CD8-positive, alpha-beta memory T cell (primary cell): ENCODE data around the gene EML6. TPM values are rescaled to one million over a fixed set of nuclear protein-coding genes. Genes with fewer than 3 reads are reported as not detected.
A peak's percentile ranks its signal among the peaks of the same experiment; 100 is the strongest.

ENCODE experiments used
- CTCF ChIA-PET: fragments of 350-600 bp; sonication (Branson Sonifier 250); formaldehyde crosslinking; loops from one replicate; lab custom pipeline; 2021; ENCODE audit warnings: antibody characterized with exemption; lab: Charles Lee
- POLR2A ChIA-PET: fragments of 350-600 bp; sonication (Branson Sonifier 250); formaldehyde crosslinking; loops from one replicate; lab custom pipeline; 2021; ENCODE audit warnings: antibody characterized with exemption; lab: Charles Lee
- DNase-seq, 5 donors: peaks; one replicate each; pipeline versions ENCODE4 v3.0.0 to v3.0.0-alpha.2; 2020 to 2022; ENCODE audit warnings: mixed read lengths in 1 of 5
- H3K27ac ChIP-seq: one replicate; pipeline ENCODE4 v1.7.0; 2013; ENCODE audit warnings: low read depth, mild to moderate bottlenecking, low read length, moderate library complexity
- H3K27me3 ChIP-seq: 2 replicates; pipeline ENCODE4 v1.7.0; 2013; ENCODE audit warnings: low read length, mild to moderate bottlenecking; ENCODE audit not compliant: insufficient read depth, poor library complexity, severe bottlenecking
- H3K36me3 ChIP-seq: 2 replicates; pipeline ENCODE4 v1.7.0; 2013; ENCODE audit warnings: mild to moderate bottlenecking, low read length, moderate library complexity; ENCODE audit not compliant: insufficient read depth
- H3K4me1 ChIP-seq: 2 replicates; pipeline ENCODE4 v1.7.0; 2013; ENCODE audit warnings: mild to moderate bottlenecking, low read length, moderate library complexity; ENCODE audit not compliant: insufficient read depth
- H3K4me3 ChIP-seq: 2 replicates; pipeline ENCODE4 v1.7.0; 2013; ENCODE audit warnings: mild to moderate bottlenecking, low read length
- H3K9me3 ChIP-seq: 2 replicates; pipeline ENCODE4 v1.7.0; 2013; ENCODE audit warnings: mild to moderate bottlenecking, low read length
- H3K27ac Mint-ChIP-seq, 8 donors: one replicate each; pipeline ENCODE4 v1.8.0; 2020 to 2021; ENCODE audit warnings: mixed read lengths in 8 of 8, mild to moderate bottlenecking in 6 of 8, inconsistent platforms in 3 of 8, moderate library complexity in 3 of 8
- H3K27me3 Mint-ChIP-seq, 2 donors: one replicate each; pipeline ENCODE4 v1.8.0; 2020 to 2021; ENCODE audit warnings: mixed read lengths in 2 of 2, mild to moderate bottlenecking in 1 of 2, moderate library complexity in 1 of 2
- H3K36me3 Mint-ChIP-seq, 3 donors: one replicate each; pipeline ENCODE4 v1.8.0; 2020 to 2021; ENCODE audit warnings: mixed read lengths in 3 of 3, inconsistent platforms in 1 of 3, mild to moderate bottlenecking in 1 of 3
- H3K4me1 Mint-ChIP-seq, 3 donors: one replicate each; pipeline ENCODE4 v1.8.0; 2020 to 2021; ENCODE audit warnings: mixed read lengths in 3 of 3, inconsistent platforms in 1 of 3, mild to moderate bottlenecking in 1 of 3
- H3K4me3 Mint-ChIP-seq, 7 donors: one replicate each; pipeline ENCODE4 v1.8.0; 2020 to 2021; ENCODE audit warnings: mixed read lengths in 7 of 7, mild to moderate bottlenecking in 6 of 7, moderate library complexity in 4 of 7, inconsistent platforms in 2 of 7
- H3K9me3 Mint-ChIP-seq, 5 donors: one replicate each; pipeline ENCODE4 v1.8.0; 2020 to 2022; ENCODE audit warnings: mixed read lengths in 5 of 5, mild to moderate bottlenecking in 3 of 5, moderate library complexity in 2 of 5, inconsistent platforms in 1 of 5
- polyA plus RNA-seq: library from polyadenylated mRNA; unstranded; fragments of 300-500 nt; fragmentation: Illumina TruSeq; gene quantifications from one replicate; pipeline ENCODE4 v1.2.3, GENCODE V29; 2021
- total RNA-seq, 2 experiments: library from RNA; stranded (reverse); gene quantifications; one replicate each; pipeline ENCODE4 v1.2.3, GENCODE V29; 2021

EML6 gene
- total and polyA plus RNA-seq, 3 experiments from 2014 or later = 0.05 to 2.3 (median 1.3) TPM

GRCh38 chr2:54968561-54969218 lies 245.2 kb downstream of the EML6 start:
- peaks cover 27% of the 10 kb centered on the region for H3K4me1 ChIP-seq
- Mint-ChIP-seq H3K27ac (peak overlapping the region in 5 of 8 donors; percentile 5 to 75 (median 37)), H3K36me3 (peaks cover 4 to 58% (median 13%) of the 10 kb centered on the region in 3 donors), H3K9me3 (no peaks in the 10 kb centered on the region), H3K4me1 (peaks cover 37 to 47% (median 46%) of the 10 kb centered on the region in 3 donors), H3K27me3 (no peaks in the 10 kb centered on the region), H3K4me3 (no peak overlapping the region)
- no peak overlapping the region for H3K27ac ChIP-seq
- H3K27me3 ChIP-seq = no peaks in the 10 kb centered on the region
- H3K9me3 ChIP-seq = no peaks in the 10 kb centered on the region
- no peaks in the 10 kb centered on the region for H3K36me3 ChIP-seq
- ChIA-PET CTCF (no interaction called here), POLR2A (no interaction called here)
- no peak for DNase-seq
- H3K4me3 ChIP-seq = no peak overlapping the region

GRCh38 chr2:54969295-54969939 lies 246.0 kb downstream of the EML6 start:
- Histone ChIP-seq H3K36me3 (no peaks in the 10 kb centered on the region), H3K4me1 (peaks cover 24% of the 10 kb centered on the region), H3K9me3 (no peaks in the 10 kb centered on the region), H3K27me3 (no peaks in the 10 kb centered on the region), H3K27ac (no peak overlapping the region), H3K4me3 (no peak overlapping the region)
- ChIA-PET CTCF (no interaction called here), POLR2A (no interaction called here)
- DNase-seq = no peak
- Mint-ChIP-seq H3K27me3 (no peaks in the 10 kb centered on the region), H3K9me3 (no peaks in the 10 kb centered on the region), H3K27ac (peak overlapping the region in 2 of 8 donors; percentile 10 to 56), H3K4me3 (no peak overlapping the region), H3K4me1 (peaks cover 33 to 43% (median 41%) of the 10 kb centered on the region in 3 donors), H3K36me3 (peaks cover 4 to 63% (median 13%) of the 10 kb centered on the region in 3 donors)

- H3K4me1 Mint-ChIP-seq = peaks cover 31 to 42% (median 39%) of the 10 kb centered on the region in 3 donors
- POLR2A ChIA-PET = no interaction called here
- Histone ChIP-seq H3K36me3 (no peaks in the 10 kb centered on the region), H3K27me3 (no peaks in the 10 kb centered on the region), H3K27ac (no peak overlapping the region), H3K4me1 (peaks cover 19% of the 10 kb centered on the region), H3K4me3 (no peak overlapping the region), H3K9me3 (no peaks in the 10 kb centered on the region)
- peaks cover 4 to 66% (median 15%) of the 10 kb centered on the region in 3 donors for H3K36me3 Mint-ChIP-seq
- DNase-seq = no peak
- no peaks in the 10 kb centered on the region for H3K27me3 Mint-ChIP-seq
- CTCF ChIA-PET = interaction anchor here (0.7 to 1.4 kb wide), 2 partner anchors 15 to 32 kb away, joined by 3 to 4 read pairs; no protein-coding TSS in a partner anchor
- H3K9me3 Mint-ChIP-seq = no peaks in the 10 kb centered on the region
- peak overlapping the region in 3 of 8 donors; percentile 10 to 56 (median 36) for H3K27ac Mint-ChIP-seq
- H3K4me3 Mint-ChIP-seq = no peak overlapping the region
These were observed 246.5 kb downstream of the EML6 start for GRCh38 chr2:54969940-54970338.

- peaks cover 3% of the 10 kb centered on the region for H3K4me1 ChIP-seq
- no peaks in the 10 kb centered on the region for H3K9me3 Mint-ChIP-seq
- H3K9me3 ChIP-seq = no peaks in the 10 kb centered on the region
- H3K36me3 Mint-ChIP-seq = peaks cover 1 to 53% (median 16%) of the 10 kb centered on the region in 3 donors
- H3K27me3 Mint-ChIP-seq = no peaks in the 10 kb centered on the region
- no peak for DNase-seq
- no peak overlapping the region for H3K4me3 Mint-ChIP-seq
- H3K4me1 Mint-ChIP-seq = peaks cover 39 to 53% (median 49%) of the 10 kb centered on the region in 3 donors
- H3K27ac ChIP-seq = no peak overlapping the region
- ChIA-PET POLR2A (no interaction called here), CTCF (interaction anchor here (0.6 to 1.0 kb wide), 2 partner anchors 192 to 333 kb away, joined by 3 read pairs; no protein-coding TSS in a partner anchor)
- H3K4me3 ChIP-seq = no peak overlapping the region
- H3K27ac Mint-ChIP-seq = peak overlapping the region in 2 of 8 donors; percentile 27 to 54
- H3K36me3 ChIP-seq = no peaks in the 10 kb centered on the region
- H3K27me3 ChIP-seq = no peaks in the 10 kb centered on the region
These were observed 251.7 kb downstream of the EML6 start for GRCh38 chr2:54975175-54975574.

- ChIA-PET CTCF (interaction anchor here (0.6 to 1.0 kb wide), 2 partner anchors 192 to 333 kb away, joined by 3 read pairs; no protein-coding TSS in a partner anchor), POLR2A (no interaction called here)
- Histone ChIP-seq H3K4me3 (no peak overlapping the region), H3K36me3 (no peaks in the 10 kb centered on the region), H3K27ac (no peak overlapping the region), H3K4me1 (peaks cover 3% of the 10 kb centered on the region), H3K27me3 (no peaks in the 10 kb centered on the region), H3K9me3 (no peaks in the 10 kb centered on the region)
- Mint-ChIP-seq H3K36me3 (peaks cover 0 to 52% (median 18%) of the 10 kb centered on the region in 3 donors), H3K4me3 (peak overlapping the region in 1 of 7 donors; percentile 46), H3K27me3 (no peaks in the 10 kb centered on the region), H3K9me3 (no peaks in the 10 kb centered on the region), H3K27ac (peak overlapping the region in 6 of 8 donors; percentile 27 to 77 (median 59)), H3K4me1 (peaks cover 46 to 60% (median 56%) of the 10 kb centered on the region in 3 donors)
- no peak for DNase-seq
These were observed 252.4 kb downstream of the EML6 start for GRCh38 chr2:54975598-54976492.

- Mint-ChIP-seq H3K9me3 (no peaks in the 10 kb centered on the region), H3K4me3 (no peak overlapping the region), H3K4me1 (peaks cover 50 to 67% (median 62%) of the 10 kb centered on the region in 3 donors), H3K36me3 (peaks cover 0 to 49% (median 18%) of the 10 kb centered on the region in 3 donors), H3K27ac (peak overlapping the region in 6 of 8 donors; percentile 9 to 73 (median 30)), H3K27me3 (no peaks in the 10 kb centered on the region)
- POLR2A ChIA-PET = no interaction called here
- Histone ChIP-seq H3K4me3 (no peak overlapping the region), H3K27ac (no peak overlapping the region), H3K9me3 (no peaks in the 10 kb centered on the region), H3K4me1 (peaks cover 3% of the 10 kb centered on the region), H3K27me3 (no peaks in the 10 kb centered on the region), H3K36me3 (no peaks in the 10 kb centered on the region)
- DNase-seq = no peak
- CTCF ChIA-PET = no interaction called here
These were observed 253.7 kb downstream of the EML6 start for GRCh38 chr2:54977149-54977548.

- Mint-ChIP-seq H3K27ac (no peak overlapping the region), H3K36me3 (peaks cover 0 to 45% (median 14%) of the 10 kb centered on the region in 3 donors), H3K9me3 (no peaks in the 10 kb centered on the region), H3K4me3 (no peak overlapping the region), H3K27me3 (no peaks in the 10 kb centered on the region), H3K4me1 (peaks cover 59 to 78% (median 73%) of the 10 kb centered on the region in 3 donors)
- H3K36me3 ChIP-seq = no peaks in the 10 kb centered on the region
- no peak overlapping the region for H3K27ac ChIP-seq
- no peak for DNase-seq
- peaks cover 6% of the 10 kb centered on the region for H3K4me1 ChIP-seq
- no peaks in the 10 kb centered on the region for H3K27me3 ChIP-seq
- POLR2A ChIA-PET = no interaction called here
- CTCF ChIA-PET = interaction anchor here (1.5 kb wide), 1 partner anchor 141 kb away, joined by 4 read pairs; no protein-coding TSS in a partner anchor
- H3K9me3 ChIP-seq = no peaks in the 10 kb centered on the region
- H3K4me3 ChIP-seq = no peak overlapping the region
These were observed 256.0 kb downstream of the EML6 start for GRCh38 chr2:54979321-54980044.
